GM23338 (cell line): Measurements from ENCODE around the gene SAMHD1.
"Not testable (repeated sequence)": the region's sequence is repeated elsewhere in the genome, so short reads cannot be mapped to it uniquely, and the experiment has no call there.

Experiments used
- CREB1 ChIP-seq: fragments of 250-450 bp; sonication (Bioruptor Pico); IDR thresholded peaks from 2 replicates; pipeline ENCODE4 v1.5.0; 2020; ENCODE audit warnings: low read depth, mild to moderate bottlenecking, moderate library complexity
- CTCF ChIP-seq, 2 experiments: fragments of 200-600 bp in 1 of 2; sonication (generic) in 1 of 2; conservative IDR thresholded peaks; 2 replicates each; pipeline versions ENCODE4 v1.5.1 to v1.6.1; 2016 to 2017; ENCODE audit warnings: antibody characterized with exemption in 2 of 2, low read depth in 2 of 2, mild to moderate bottlenecking in 2 of 2, moderate library complexity in 1 of 2
- ETS1 ChIP-seq: IDR thresholded peaks from 2 replicates; pipeline ENCODE4 v1.6.1; 2016; ENCODE audit warnings: antibody characterized with exemption
- EZH2 ChIP-seq: fragments of 200-600 bp; sonication (generic); IDR thresholded peaks from one replicate; pipeline ENCODE4 v1.8.0; 2017; ENCODE audit warnings: antibody characterized with exemption, mild to moderate bottlenecking, low read depth; ENCODE audit not compliant: unreplicated experiment
- EZH2phosphoT487 ChIP-seq: fragments of 200-600 bp; sonication (generic); IDR thresholded peaks from one replicate; pipeline ENCODE4 v1.8.1; 2018; ENCODE audit warnings: antibody characterized with exemption; ENCODE audit not compliant: unreplicated experiment
- JUNB ChIP-seq: IDR thresholded peaks from one replicate; pipeline ENCODE4 v1.6.1; 2016; ENCODE audit warnings: antibody characterized with exemption; ENCODE audit not compliant: unreplicated experiment
- NANOG ChIP-seq: IDR thresholded peaks from 2 replicates; pipeline ENCODE4 v1.6.1; 2016; ENCODE audit warnings: antibody characterized with exemption, borderline replicate concordance
- POLR2AphosphoS5 ChIP-seq: IDR thresholded peaks from 2 replicates; pipeline ENCODE4 v1.6.1; 2016; ENCODE audit warnings: antibody characterized with exemption, low read depth
- STAT1 ChIP-seq: IDR thresholded peaks from one replicate; pipeline ENCODE4 v1.6.1; 2016; ENCODE audit warnings: antibody characterized with exemption; ENCODE audit not compliant: unreplicated experiment
- ZNF114 ChIP-seq: fragments of 250-450 bp; sonication (Bioruptor Pico); IDR thresholded peaks from 2 replicates; pipeline ENCODE4 v1.5.0; 2020; ENCODE audit warnings: mild to moderate bottlenecking, moderate library complexity
- ZNF331 ChIP-seq: fragments of 250-450 bp; sonication (Bioruptor Pico); IDR thresholded peaks from 2 replicates; pipeline ENCODE4 v1.5.0; 2020; ENCODE audit warnings: low read depth, mild to moderate bottlenecking, moderate library complexity
- TF ChIP-seq, protein P1 (sequence below): IDR thresholded peaks from one replicate; pipeline ENCODE4 v1.6.1; 2018; ENCODE audit warnings: antibody characterized with exemption; ENCODE audit not compliant: unreplicated experiment

GRCh38 chr20:36841030-36841429 is 110.5 kb downstream of the SAMHD1 start:
- TF ChIP-seq EZH2; CTCF (conservative IDR thresholded peaks at IDR 0.05; ENCODE audit: low read depth in 2 of 2); EZH2phosphoT487; JUNB; CREB1 (CRISPR knock-in tag); ETS1; POLR2AphosphoS5; ZNF331 (CRISPR knock-in tag); NANOG; ZNF114 (CRISPR knock-in tag); STAT1: not testable (repeated sequence)
- TF ChIP-seq, protein P1, sequence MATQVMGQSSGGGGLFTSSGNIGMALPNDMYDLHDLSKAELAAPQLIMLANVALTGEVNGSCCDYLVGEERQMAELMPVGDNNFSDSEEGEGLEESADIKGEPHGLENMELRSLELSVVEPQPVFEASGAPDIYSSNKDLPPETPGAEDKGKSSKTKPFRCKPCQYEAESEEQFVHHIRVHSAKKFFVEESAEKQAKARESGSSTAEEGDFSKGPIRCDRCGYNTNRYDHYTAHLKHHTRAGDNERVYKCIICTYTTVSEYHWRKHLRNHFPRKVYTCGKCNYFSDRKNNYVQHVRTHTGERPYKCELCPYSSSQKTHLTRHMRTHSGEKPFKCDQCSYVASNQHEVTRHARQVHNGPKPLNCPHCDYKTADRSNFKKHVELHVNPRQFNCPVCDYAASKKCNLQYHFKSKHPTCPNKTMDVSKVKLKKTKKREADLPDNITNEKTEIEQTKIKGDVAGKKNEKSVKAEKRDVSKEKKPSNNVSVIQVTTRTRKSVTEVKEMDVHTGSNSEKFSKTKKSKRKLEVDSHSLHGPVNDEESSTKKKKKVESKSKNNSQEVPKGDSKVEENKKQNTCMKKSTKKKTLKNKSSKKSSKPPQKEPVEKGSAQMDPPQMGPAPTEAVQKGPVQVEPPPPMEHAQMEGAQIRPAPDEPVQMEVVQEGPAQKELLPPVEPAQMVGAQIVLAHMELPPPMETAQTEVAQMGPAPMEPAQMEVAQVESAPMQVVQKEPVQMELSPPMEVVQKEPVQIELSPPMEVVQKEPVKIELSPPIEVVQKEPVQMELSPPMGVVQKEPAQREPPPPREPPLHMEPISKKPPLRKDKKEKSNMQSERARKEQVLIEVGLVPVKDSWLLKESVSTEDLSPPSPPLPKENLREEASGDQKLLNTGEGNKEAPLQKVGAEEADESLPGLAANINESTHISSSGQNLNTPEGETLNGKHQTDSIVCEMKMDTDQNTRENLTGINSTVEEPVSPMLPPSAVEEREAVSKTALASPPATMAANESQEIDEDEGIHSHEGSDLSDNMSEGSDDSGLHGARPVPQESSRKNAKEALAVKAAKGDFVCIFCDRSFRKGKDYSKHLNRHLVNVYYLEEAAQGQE, result not testable (repeated sequence)
